Mammary epithelial cell (primary cell): Measurements from ENCODE around the gene IGFBP7.

Experiments
- EZH2 ChIP-seq: IDR thresholded peaks from 2 replicates; pipeline ENCODE4 v1.6.1; 2012; ENCODE audit warnings: low read length, inconsistent platforms, borderline replicate concordance
- TF ChIP-seq, protein P1 (sequence below), 2 donors: IDR thresholded peaks in 1 of 2; conservative IDR thresholded peaks in 1 of 2; 2 replicates each; pipeline ENCODE4 v1.5.1; 2011 to 2012; ENCODE audit warnings: inconsistent platforms in 2 of 2, low read length in 2 of 2, mild to moderate bottlenecking in 2 of 2, control low read depth in 1 of 2, low read depth in 1 of 2; ENCODE audit not compliant: insufficient read depth in 1 of 2; ENCODE audit errors: extremely low read depth in 1 of 2

DNA sequence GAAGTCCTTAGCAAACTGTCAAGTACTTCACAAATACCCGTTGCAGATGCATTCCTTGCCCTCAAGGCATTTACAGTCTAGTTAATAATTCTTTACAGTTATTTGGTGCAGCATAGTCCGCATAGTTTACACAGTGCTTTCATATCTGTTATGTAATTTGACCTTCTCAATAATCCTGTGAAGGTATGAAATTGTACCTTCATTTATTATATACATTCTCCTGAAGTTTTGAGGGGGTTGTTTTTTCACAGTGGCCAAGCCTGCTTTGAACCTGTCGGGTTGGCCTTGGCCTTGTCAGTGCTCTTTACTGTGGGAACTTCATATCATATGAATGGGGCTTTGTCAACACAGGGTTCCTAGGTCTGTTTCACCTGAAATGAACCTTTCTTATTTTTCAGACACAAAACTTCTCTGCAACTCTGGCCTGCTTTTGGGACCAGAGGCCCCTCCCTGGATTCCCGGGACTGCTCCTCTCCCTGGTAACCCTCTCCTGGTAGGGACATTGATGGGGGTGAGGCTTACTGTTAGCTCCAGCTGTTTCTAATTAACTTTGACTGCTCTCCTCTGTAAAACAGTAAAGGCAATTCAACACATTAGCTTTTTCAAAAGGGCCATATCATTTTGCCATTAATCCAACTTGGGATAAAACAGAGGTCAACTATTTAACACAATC is 9.1 kb downstream of the IGFBP7 start:
- TF ChIP-seq, protein P1, sequence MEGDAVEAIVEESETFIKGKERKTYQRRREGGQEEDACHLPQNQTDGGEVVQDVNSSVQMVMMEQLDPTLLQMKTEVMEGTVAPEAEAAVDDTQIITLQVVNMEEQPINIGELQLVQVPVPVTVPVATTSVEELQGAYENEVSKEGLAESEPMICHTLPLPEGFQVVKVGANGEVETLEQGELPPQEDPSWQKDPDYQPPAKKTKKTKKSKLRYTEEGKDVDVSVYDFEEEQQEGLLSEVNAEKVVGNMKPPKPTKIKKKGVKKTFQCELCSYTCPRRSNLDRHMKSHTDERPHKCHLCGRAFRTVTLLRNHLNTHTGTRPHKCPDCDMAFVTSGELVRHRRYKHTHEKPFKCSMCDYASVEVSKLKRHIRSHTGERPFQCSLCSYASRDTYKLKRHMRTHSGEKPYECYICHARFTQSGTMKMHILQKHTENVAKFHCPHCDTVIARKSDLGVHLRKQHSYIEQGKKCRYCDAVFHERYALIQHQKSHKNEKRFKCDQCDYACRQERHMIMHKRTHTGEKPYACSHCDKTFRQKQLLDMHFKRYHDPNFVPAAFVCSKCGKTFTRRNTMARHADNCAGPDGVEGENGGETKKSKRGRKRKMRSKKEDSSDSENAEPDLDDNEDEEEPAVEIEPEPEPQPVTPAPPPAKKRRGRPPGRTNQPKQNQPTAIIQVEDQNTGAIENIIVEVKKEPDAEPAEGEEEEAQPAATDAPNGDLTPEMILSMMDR (conservative IDR thresholded peaks at IDR 0.05 in 1 of 2, IDR thresholded peaks at IDR 0.05 in 1 of 2; ENCODE audit: extremely low read depth in 1 of 2, insufficient read depth in 1 of 2, low read depth in 1 of 2, low read length in 2 of 2): no peak
- TF ChIP-seq EZH2: no peak
